Mammary epithelial cell (primary cell): ENCODE data around the gene ROCK1.

Experiments
- CTCF ChIP-seq, 2 donors: IDR thresholded peaks in 1 of 2; conservative IDR thresholded peaks in 1 of 2; 2 replicates each; pipeline ENCODE4 v1.5.1; 2011 to 2012; ENCODE audit warnings: inconsistent platforms in 2 of 2, low read length in 2 of 2, mild to moderate bottlenecking in 2 of 2, control low read depth in 1 of 2, low read depth in 1 of 2; ENCODE audit not compliant: insufficient read depth in 1 of 2; ENCODE audit errors: extremely low read depth in 1 of 2
- EZH2 ChIP-seq: IDR thresholded peaks from 2 replicates; pipeline ENCODE4 v1.6.1; 2012; ENCODE audit warnings: low read length, inconsistent platforms, borderline replicate concordance

- no peak for TF ChIP-seq CTCF (conservative IDR thresholded peaks at IDR 0.05 in 1 of 2, IDR thresholded peaks at IDR 0.05 in 1 of 2; ENCODE audit: extremely low read depth in 1 of 2, insufficient read depth in 1 of 2, low read depth in 1 of 2, low read length in 2 of 2)
- no peak for TF ChIP-seq EZH2
These were observed 71.1 kb downstream of the ROCK1 start for GRCh38 chr18:21040466-21040865.
